SJCRH30 (cell line): Measurements from ENCODE around the gene FAM107B. TPM values are rescaled to one million over a fixed set of nuclear protein-coding genes. Genes with fewer than 3 reads are reported as not detected.

Experiments
- DNase-seq, 2 experiments: peaks; one replicate each; pipeline ENCODE4 v3.0.0-alpha.2; 2015 to 2020
- H3K27ac ChIP-seq: fragments of 250-450 bp; sonication (Bioruptor Pico); 2 replicates; pipeline ENCODE4 v1.5.1; 2020; ENCODE audit warnings: mild to moderate bottlenecking, moderate library complexity
- H3K27me3 ChIP-seq: fragments of 250-450 bp; sonication (Bioruptor Pico); 2 replicates; pipeline ENCODE4 v1.5.1; 2020; ENCODE audit warnings: mild to moderate bottlenecking, moderate library complexity
- H3K36me3 ChIP-seq: fragments of 250-450 bp; sonication (Bioruptor Pico); 2 replicates; pipeline ENCODE4 v1.5.1; 2020; ENCODE audit warnings: mild to moderate bottlenecking, moderate library complexity
- H3K4me1 ChIP-seq: fragments of 250-450 bp; sonication (Bioruptor Pico); 2 replicates; pipeline ENCODE4 v1.5.1; 2020; ENCODE audit warnings: mild to moderate bottlenecking, moderate library complexity
- H3K4me3 ChIP-seq: fragments of 250-450 bp; sonication (Bioruptor Pico); 2 replicates; pipeline ENCODE4 v1.5.1; 2020; ENCODE audit warnings: mild to moderate bottlenecking, moderate library complexity
- H3K9me3 ChIP-seq: fragments of 250-450 bp; sonication (Bioruptor Pico); replicated peaks from 2 replicates; pipeline ENCODE4 v1.5.1; 2020; ENCODE audit warnings: mild to moderate bottlenecking, moderate library complexity
- total RNA-seq: library from RNA; depleted of rRNA; stranded (reverse); fragments of >200 nt; shearing (Covaris generic); gene quantifications from 2 replicates; pipeline ENCODE4 v1.2.3, GENCODE V29; 2014

Gene FAM107B
- total RNA-seq, 1 experiment from 2014 or later = 21.7 TPM

DNA sequence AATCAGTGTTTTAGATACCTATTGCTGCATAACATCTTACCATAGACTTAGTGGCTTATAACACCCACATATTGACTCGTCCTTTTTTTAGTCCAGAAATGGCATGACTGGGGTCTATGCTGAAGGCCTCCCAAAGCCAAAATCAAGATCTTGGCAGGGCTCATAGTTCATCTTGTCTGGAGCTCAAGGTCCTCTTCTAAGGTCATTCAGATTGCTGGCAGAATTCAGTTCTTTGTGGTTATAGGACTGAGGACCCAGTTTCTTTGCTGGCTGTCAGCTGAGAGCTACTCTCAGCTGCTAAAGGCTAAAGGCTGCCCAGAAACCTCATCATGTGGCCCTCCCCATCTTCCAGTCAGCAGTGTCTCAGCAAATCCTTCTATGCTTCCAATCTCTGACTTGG, 165.5 kb downstream of the FAM107B start:
- Histone ChIP-seq H3K4me3 (no peak overlapping the region), H3K4me1 (peaks cover 15% of the 10 kb centered on the region), H3K27me3 (no peaks in the 10 kb centered on the region), H3K36me3 (no peaks in the 10 kb centered on the region), H3K27ac (peak overlapping the region; percentile 43), H3K9me3 (no peaks in the 10 kb centered on the region)
- no peak for DNase-seq

DNA sequence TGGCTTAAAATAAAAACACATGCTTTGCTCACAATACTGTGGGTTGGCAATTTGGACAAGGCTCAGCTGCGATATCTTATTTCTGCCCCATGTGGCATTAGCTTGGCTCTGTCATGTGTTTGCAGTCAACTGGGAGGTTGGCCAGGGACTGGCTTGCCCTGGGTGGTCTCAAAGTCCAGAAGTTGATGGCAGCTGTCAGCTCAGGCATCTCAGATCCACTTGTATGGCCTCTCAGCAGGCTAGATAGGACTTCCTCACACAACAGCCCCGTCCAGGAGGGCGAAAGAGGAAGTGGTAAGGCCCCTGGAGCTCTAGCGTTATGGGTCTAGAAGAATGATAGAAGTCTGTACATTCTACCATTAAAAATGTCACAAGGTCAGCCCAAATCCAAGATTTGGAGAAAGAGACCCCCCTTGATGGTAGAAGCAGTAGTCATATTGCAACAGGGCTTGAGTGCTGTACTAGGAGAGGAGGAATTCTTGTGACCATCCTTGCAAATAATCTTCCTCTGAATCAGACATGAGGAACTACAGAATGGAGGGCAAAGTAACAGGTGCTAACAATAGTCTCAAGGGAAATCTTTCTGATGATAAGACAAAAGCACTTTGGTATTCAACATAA, 166.2 kb downstream of the FAM107B start:
- DNase-seq = peak; percentile 65 to 66
- H3K9me3 ChIP-seq = no peaks in the 10 kb centered on the region
- no peaks in the 10 kb centered on the region for H3K36me3 ChIP-seq
- H3K4me3 ChIP-seq = 0 out of 2 replicates have a peak overlapping the region, but pooled peaks have one; percentile 4
- no peaks in the 10 kb centered on the region for H3K27me3 ChIP-seq
- peaks cover 15% of the 10 kb centered on the region for H3K4me1 ChIP-seq
- H3K27ac ChIP-seq = peak overlapping the region; percentile 43

DNA sequence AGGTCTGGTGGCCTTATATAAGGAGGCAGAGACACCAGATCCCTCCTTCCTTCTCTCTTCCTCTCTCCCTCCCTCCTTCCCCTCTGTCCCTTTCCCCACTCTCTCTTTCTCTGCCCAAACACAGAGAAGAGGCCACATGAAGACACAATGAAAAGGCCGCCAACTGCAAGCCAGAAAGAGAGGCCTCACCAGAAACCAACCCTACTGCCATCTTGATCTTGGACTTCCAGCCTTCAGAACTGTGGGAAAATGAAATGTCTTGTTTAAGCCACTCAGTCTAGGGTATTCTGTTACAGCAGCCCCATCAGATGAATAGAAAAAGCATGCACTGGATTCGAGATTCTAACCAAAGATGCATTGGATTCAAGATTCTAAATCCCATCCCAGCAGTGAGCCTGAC, 168.1 kb downstream of the FAM107B start:
- H3K4me1 ChIP-seq = peaks cover 19% of the 10 kb centered on the region
- H3K4me3 ChIP-seq = no peak overlapping the region
- H3K27me3 ChIP-seq = no peaks in the 10 kb centered on the region
- no peaks in the 10 kb centered on the region for H3K9me3 ChIP-seq
- no peak for DNase-seq
- no peak overlapping the region for H3K27ac ChIP-seq
- H3K36me3 ChIP-seq = no peaks in the 10 kb centered on the region

DNA sequence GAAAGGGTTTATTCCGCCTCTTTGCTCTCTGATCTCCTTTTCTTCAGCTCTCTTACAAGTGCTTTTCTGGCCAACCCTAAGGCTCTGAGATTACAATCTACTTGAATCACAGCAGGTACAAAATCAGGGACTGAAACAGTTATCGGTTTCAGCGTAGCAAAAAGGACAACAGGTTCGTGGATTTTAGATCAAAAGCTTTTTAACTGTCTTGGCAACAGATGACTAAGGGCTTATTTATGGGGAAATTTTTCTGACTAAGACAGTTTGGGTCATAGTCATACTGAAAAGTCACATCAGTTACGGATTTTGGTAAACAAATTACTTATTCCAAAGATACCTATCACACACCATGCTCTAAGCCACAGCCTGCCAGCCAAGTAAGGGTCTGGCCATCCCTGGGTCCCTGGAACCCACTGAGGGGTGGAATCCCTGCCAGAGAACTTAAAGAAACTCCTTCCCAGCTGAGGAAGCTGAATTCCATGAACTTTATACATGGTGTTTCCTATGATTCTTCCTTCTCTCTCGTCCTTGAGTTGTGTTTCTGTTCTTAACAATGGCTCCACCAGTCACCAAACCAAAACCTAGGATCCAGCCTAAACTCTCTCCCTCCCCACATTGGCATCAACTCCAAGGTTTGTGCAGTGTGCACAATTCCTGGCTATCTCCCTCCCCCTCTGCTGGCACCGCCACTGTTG, 169.3 kb downstream of the FAM107B start:
- Histone ChIP-seq H3K4me3 (peak overlapping the region; percentile 63), H3K4me1 (peaks cover 19% of the 10 kb centered on the region), H3K9me3 (no peaks in the 10 kb centered on the region), H3K27ac (no peak overlapping the region), H3K36me3 (no peaks in the 10 kb centered on the region), H3K27me3 (no peaks in the 10 kb centered on the region)
- DNase-seq = no peak

DNA sequence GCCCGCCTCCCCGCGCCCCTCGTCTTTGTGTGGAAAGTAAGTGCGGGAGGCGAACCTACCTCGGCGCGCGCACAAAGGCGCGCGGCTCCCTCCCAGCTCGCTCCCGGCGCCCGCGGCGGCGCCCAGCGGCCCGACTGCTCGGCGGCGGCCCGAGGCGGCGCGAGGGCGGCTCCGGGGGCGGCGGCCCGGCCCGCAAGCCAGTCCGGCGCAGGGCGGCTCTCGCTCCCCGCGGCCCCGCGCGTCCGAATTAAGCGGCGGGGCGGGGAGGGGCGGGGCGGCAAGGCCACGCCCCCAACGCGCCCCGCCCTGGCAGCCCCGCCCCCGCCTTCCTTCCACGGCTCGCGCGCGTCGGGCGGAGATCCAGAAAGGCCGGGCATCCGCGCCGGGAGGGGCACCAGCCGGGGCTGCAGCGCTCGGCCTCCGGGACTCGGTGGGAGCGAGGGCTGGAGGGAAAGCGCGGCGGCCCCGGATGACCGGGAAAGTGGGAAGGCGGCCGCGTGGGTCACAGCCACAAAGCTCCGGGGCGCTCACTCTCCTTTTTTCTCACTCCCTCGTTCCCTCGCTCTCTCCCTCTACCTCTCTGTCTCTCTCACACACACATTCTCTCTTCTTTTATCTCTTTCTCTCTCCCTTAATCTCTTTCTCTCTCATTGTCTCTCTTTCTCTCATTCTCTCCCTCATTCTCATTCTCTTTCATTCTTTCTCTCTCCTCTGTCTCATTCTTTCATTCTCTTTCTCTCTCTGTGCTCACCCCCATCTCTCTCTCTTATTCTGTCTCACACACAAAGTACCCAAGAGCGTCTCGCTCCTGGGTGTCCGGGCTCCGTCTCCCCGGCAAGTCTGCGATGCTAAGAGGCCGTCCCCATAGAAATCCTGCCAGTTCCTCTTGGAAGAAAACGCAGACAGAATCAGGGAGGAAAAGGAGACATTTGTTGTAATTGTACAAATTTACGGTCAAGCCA, 170.2 kb downstream of the FAM107B start:
- Histone ChIP-seq H3K4me3 (peak overlapping the region; percentile 63), H3K9me3 (no peaks in the 10 kb centered on the region), H3K27ac (peak overlapping the region; percentile 7; the same call in 1 of the 2 replicates), H3K27me3 (no peaks in the 10 kb centered on the region), H3K4me1 (peaks cover 19% of the 10 kb centered on the region), H3K36me3 (no peaks in the 10 kb centered on the region)
- DNase-seq = peak; percentile 68 to 79

DNA sequence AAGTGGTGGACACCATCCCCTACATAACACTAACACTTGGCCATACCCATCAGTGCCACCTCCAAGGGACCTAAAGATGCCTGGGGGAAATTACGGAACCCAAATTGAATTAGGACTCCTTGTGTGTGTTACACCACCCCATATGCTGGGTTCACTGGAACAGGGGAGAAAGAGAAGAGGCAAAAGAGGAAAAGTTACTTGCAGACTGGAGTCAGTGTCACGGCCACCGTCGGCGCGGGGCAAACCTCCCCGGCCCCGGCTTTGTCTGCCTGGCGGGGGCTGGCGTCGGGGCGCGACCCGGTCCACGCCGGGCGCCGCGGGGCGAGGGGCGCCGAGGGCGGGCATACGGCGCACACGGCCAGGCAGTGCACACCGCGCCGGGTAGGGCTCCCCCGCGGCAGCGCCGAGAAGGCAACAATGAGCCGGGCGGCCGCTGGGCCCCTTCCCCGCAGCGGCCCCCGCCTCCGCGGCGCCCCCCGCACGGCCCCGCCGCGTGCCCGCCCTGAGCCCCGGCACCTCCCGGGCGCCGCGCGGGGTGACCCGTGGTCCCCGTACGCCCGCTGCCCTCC, 171.1 kb downstream of the FAM107B start:
- peak in 1 of 2 experiments; percentile 27 for DNase-seq
- H3K27ac ChIP-seq = no peak overlapping the region

DNA sequence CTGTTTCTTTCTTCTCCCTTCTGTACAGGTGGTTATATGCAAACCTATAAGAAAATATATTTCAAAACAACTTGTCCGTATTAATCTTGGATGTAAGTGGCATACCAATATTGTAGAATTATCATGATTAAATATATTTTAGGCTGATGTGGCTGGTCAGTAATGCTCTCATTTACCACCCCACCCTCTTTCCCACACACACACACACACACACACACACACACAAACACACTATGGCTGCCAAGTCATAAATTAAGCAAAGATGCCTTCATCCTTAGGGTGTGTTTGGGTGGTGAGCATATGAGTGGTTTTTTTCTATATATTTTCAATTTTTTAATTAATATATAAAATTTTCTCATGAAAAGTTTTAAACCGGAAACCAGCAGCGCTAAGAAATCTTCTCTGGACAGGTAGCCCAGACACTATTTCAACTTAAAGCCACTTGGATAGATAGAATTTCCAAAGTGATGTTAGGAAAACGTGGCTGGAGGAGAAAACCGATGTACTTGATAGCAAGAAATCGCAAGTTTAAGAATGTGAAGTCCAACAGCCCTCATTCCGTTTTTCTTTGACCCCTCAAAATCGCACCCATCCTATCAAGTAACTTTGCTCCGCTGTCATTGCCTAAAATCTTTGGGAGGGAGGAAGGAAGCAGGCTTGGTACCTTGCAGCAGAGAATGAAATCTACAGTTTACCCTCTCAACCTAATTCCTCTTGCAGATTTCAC, 171.7 kb downstream of the FAM107B start:
- Histone ChIP-seq H3K27ac (no peak overlapping the region), H3K9me3 (no peaks in the 10 kb centered on the region), H3K4me3 (peak overlapping the region; percentile 63), H3K4me1 (peaks cover 8% of the 10 kb centered on the region), H3K36me3 (no peaks in the 10 kb centered on the region), H3K27me3 (no peaks in the 10 kb centered on the region)
- DNase-seq = no peak

More for the DNA sequence above, 171.1 kb downstream of the FAM107B start:
- Histone ChIP-seq H3K4me1 (peaks cover 14% of the 10 kb centered on the region), H3K9me3 (no peaks in the 10 kb centered on the region), H3K36me3 (no peaks in the 10 kb centered on the region), H3K4me3 (peak overlapping the region; percentile 63), H3K27me3 (no peaks in the 10 kb centered on the region)

DNA sequence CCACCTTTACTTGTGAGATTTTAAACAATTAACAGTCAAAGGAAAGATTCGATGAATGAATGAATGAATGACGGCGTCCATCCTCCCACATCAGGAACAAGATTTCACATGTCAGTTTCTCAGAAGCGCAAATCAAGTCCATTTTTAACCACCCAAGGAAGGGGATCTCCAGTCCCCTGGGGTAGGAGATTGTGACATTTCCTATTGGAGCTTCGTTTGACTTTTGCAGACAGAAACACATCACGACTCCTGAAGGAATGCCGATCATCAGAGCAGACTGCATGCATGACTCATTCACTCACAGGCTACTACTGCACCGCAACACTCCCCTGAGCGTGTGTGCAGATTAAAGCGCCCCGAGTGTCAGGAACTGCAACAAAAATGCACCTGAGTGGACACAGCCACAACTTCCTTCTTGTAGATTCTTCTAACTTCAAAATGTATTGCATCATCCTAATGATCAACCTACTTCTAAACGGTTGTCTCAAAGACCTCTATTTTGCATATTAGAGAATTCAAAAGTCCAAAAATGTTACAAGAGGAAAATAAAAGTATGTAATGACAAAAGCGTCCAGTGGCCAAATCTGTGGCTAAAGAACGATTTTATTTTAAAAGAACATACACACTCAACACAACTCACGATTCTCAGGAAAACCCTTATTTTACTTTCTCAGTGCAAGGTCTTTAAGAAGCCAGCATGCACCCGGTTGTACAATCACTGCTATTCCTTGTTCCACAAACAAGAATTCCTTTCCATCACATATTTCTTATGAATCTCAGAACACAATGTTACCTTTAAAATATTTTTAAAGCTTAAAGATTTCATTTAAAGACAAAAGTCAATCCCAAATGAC, 172.6 kb downstream of the FAM107B start:
- H3K4me3 ChIP-seq = no peak overlapping the region
- DNase-seq = no peak
- H3K27ac ChIP-seq = no peak overlapping the region
- no peaks in the 10 kb centered on the region for H3K9me3 ChIP-seq
- H3K36me3 ChIP-seq = no peaks in the 10 kb centered on the region
- no peaks in the 10 kb centered on the region for H3K27me3 ChIP-seq
- 0 out of 2 replicates have a peak, but pooled peaks cover 4% of the 10 kb centered on the region for H3K4me1 ChIP-seq

DNA sequence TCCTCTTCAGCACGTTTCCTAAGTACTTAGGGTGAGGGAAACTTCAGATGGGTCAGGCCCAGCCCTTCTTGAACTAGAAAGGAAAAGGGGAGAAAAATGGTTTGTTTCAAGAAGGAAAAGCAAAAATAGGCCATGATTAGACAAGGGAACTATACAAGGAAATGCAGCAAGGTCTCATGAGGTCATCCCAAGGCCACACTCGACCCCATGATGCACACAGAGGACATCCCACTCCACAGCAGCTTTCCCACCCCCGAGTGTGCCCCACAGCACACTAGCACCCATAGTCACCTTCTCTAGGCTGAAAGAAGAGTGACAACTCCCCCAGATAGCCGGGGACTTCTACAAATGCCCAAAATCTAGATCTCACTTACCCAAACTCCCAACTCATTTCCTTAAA, 173.4 kb downstream of the FAM107B start:
- no peaks in the 10 kb centered on the region for H3K27me3 ChIP-seq
- DNase-seq = no peak
- H3K27ac ChIP-seq = no peak overlapping the region
- no peak overlapping the region for H3K4me3 ChIP-seq
- H3K9me3 ChIP-seq = no peaks in the 10 kb centered on the region
- H3K36me3 ChIP-seq = no peaks in the 10 kb centered on the region
- H3K4me1 ChIP-seq = 0 out of 2 replicates have a peak, but pooled peaks cover 4% of the 10 kb centered on the region

DNA sequence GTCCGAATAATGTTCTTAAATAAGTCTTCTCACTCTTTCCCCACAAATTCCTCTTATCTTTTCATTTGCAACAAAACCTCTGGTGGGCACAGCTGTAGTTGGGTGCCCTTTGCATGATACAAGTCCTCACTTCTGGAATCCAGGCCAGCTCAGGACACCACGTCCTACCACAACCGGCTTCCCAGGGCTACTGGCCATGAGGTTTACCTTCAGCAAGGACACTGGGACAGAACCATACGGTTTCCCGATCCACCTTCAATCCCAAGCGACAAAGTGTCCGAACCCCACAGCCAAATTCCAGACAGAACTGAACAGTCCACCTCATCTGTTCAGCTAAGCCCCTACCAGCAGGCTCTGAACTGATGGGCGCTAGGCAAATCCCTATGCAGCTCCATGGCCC, 174.6 kb downstream of the FAM107B start:
- Histone ChIP-seq H3K4me3 (no peak overlapping the region), H3K9me3 (no peaks in the 10 kb centered on the region), H3K27ac (no peak overlapping the region), H3K27me3 (no peaks in the 10 kb centered on the region), H3K36me3 (no peaks in the 10 kb centered on the region), H3K4me1 (0 out of 2 replicates have a peak, but pooled peaks cover 4% of the 10 kb centered on the region)
- DNase-seq = no peak

DNA sequence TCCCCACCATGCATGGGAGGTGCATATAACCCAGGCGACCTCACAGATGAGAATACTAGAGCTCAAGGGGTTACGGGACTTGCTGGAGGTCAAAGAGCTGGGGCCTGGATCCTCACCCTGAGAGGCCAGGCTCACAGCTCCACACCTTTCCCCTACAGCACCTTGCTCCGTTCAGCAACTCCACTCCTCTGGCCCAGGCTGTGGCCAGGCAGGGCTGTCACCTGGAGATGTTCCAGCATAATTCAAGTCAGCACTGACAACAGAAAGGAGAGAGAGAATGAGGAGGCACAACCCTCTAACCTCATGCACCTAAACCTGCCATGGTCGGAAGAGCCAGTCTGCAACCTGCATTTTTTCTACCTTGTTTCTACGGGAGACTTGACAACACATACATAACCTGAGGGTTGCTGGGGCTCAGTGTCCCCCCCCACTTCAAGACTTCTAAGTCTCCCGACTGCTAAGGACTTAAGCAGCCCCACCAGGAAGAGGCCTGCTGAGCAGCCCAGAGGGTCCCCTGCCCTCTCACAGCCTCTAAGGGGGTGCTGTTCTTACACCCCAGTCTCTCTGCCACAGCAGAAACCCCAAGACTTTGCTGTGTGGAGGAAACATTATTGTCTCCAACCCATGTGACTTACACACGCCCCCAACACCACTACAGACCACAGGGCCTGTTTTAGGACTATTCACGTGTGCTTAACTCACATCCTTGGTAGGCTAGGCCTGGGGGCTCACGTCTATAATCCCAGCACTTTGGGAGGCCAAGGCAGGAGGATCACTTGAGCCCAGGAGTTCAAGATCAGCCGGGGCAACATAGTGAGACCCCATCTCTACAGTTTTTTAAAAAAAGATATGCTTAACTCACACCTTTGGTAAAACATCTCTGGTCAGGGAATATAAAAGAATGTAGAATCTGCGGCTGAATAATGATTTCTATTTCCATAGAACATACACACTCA, 175.6 kb downstream of the FAM107B start:
- H3K4me3 ChIP-seq = no peak overlapping the region
- no peak overlapping the region for H3K27ac ChIP-seq
- H3K36me3 ChIP-seq = no peaks in the 10 kb centered on the region
- H3K27me3 ChIP-seq = no peaks in the 10 kb centered on the region
- H3K4me1 ChIP-seq = 0 out of 2 replicates have a peak, but pooled peaks cover 4% of the 10 kb centered on the region
- DNase-seq = no peak
- H3K9me3 ChIP-seq = no peaks in the 10 kb centered on the region

DNA sequence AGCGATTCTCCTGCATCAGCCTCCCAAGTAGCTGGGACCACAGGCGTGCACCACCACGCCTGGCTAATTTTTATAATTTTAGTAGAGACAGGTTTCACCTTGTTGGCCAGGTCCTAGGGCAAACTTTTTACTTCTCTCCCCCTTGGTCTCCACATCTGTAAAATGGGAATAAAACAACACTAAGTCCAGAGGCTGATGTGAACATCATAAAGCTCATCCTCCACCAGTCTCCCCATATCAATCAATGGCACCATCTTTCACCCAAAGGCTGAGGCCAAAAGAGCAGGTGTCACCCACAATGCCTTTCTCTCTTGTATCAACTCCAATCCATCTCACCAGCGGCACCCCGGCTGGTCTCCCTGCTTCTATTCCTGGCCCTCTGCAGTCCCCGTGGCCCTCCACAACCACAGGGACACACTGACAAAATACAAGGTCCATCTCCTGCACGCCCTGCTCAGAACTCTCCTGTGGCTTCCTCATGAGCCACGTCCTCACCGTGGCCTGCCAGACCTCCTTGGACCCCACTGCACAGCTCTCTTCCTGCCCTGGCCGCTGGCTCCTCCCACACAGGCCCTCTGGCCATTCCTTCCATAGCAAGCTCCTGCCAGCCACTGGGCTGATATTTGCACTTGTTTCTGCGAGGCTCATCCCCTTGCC, 179.0 kb downstream of the FAM107B start:
- DNase-seq = no peak
- no peak overlapping the region for H3K4me3 ChIP-seq
- no peaks in the 10 kb centered on the region for H3K4me1 ChIP-seq
- no peaks in the 10 kb centered on the region for H3K36me3 ChIP-seq
- H3K27me3 ChIP-seq = no peaks in the 10 kb centered on the region
- H3K27ac ChIP-seq = no peak overlapping the region
- H3K9me3 ChIP-seq = no peaks in the 10 kb centered on the region
